Rectal smooth muscle tissue (tissue), 1 donor: ENCODE measurements around the gene SMS.

Experiments
- H3K27ac ChIP-seq: one replicate; pipeline ENCODE4 v1.7.0; 2013; ENCODE audit warnings: low read depth, low read length, inconsistent platforms
- H3K27me3 ChIP-seq: one replicate; pipeline ENCODE4 v1.7.0; 2013; ENCODE audit warnings: low read length; ENCODE audit not compliant: control insufficient read depth, insufficient read depth
- H3K36me3 ChIP-seq: one replicate; pipeline ENCODE4 v1.7.0; 2013; ENCODE audit warnings: low read length; ENCODE audit not compliant: control insufficient read depth, insufficient read depth
- H3K4me1 ChIP-seq: one replicate; pipeline ENCODE4 v1.7.0; 2013; ENCODE audit warnings: low read length; ENCODE audit not compliant: control insufficient read depth, insufficient read depth
- H3K4me3 ChIP-seq: one replicate; pipeline ENCODE4 v1.7.0; 2013; ENCODE audit warnings: low read length
- H3K9ac ChIP-seq: one replicate; pipeline ENCODE4 v1.7.0; 2013; ENCODE audit warnings: low read length

The SMS gene

GRCh38 chrX:22035236-22035635, 94.7 kb downstream of the SMS start:
- Histone ChIP-seq H3K27ac (no peak overlapping the region), H3K4me1 (no peaks in the 10 kb centered on the region), H3K27me3 (no peaks in the 10 kb centered on the region), H3K36me3 (no peaks in the 10 kb centered on the region), H3K9ac (no peak overlapping the region), H3K4me3 (no peak overlapping the region)

GRCh38 chrX:22037225-22037624, 96.7 kb downstream of the SMS start:
- Histone ChIP-seq H3K4me1 (no peaks in the 10 kb centered on the region), H3K4me3 (no peak overlapping the region)

GRCh38 chrX:22037911-22038537, 97.5 kb downstream of the SMS start:
- H3K9ac ChIP-seq, result no peak overlapping the region
- H3K36me3 ChIP-seq, result no peaks in the 10 kb centered on the region
- no peaks in the 10 kb centered on the region for H3K4me1 ChIP-seq
- no peak overlapping the region for H3K27ac ChIP-seq
- no peaks in the 10 kb centered on the region for H3K27me3 ChIP-seq
- H3K4me3 ChIP-seq, result no peak overlapping the region

More at GRCh38 chrX:22037225-22037624, 96.7 kb downstream of the SMS start:
- Histone ChIP-seq H3K27me3 (no peaks in the 10 kb centered on the region), H3K36me3 (no peaks in the 10 kb centered on the region), H3K27ac (no peak overlapping the region), H3K9ac (no peak overlapping the region)

DNA sequence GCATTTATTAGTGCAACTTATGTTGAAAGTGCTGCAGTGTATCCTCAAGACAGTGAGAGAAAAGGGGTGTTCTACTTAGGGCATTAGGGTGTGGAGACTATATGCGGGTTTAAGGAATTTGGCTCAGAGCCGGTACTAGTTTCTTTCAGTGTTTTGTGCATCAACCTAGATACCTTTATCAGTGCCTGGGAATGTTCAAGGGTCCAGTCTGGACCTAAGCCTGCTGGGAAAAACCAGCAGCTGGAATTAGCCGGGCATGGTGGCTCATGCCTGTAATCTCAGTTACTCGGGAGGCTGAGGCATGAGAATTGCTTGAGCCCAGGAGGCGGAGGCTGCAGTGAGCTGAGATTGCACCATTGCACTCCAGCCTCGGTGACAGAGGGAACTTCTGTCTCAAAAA, 99.0 kb downstream of the SMS start:
- H3K36me3 ChIP-seq, result no peaks in the 10 kb centered on the region
- no peak overlapping the region for H3K27ac ChIP-seq

GRCh38 chrX:22040184-22040583, 99.7 kb downstream of the SMS start:
- H3K36me3 ChIP-seq, result no peaks in the 10 kb centered on the region
- no peak overlapping the region for H3K27ac ChIP-seq
- H3K4me3 ChIP-seq, result no peak overlapping the region
- no peaks in the 10 kb centered on the region for H3K27me3 ChIP-seq
- H3K4me1 ChIP-seq, result no peaks in the 10 kb centered on the region
- H3K9ac ChIP-seq, result no peak overlapping the region

More for the DNA sequence above, 99.0 kb downstream of the SMS start:
- Histone ChIP-seq H3K4me1 (no peaks in the 10 kb centered on the region), H3K4me3 (no peak overlapping the region), H3K27me3 (no peaks in the 10 kb centered on the region), H3K9ac (no peak overlapping the region)

- Histone ChIP-seq H3K4me3 (no peak overlapping the region), H3K27ac (no peak overlapping the region), H3K27me3 (no peaks in the 10 kb centered on the region), H3K9ac (no peak overlapping the region), H3K4me1 (no peaks in the 10 kb centered on the region), H3K36me3 (no peaks in the 10 kb centered on the region)
Measured at GRCh38 chrX:22041907-22042530, 101.5 kb downstream of the SMS start.

DNA sequence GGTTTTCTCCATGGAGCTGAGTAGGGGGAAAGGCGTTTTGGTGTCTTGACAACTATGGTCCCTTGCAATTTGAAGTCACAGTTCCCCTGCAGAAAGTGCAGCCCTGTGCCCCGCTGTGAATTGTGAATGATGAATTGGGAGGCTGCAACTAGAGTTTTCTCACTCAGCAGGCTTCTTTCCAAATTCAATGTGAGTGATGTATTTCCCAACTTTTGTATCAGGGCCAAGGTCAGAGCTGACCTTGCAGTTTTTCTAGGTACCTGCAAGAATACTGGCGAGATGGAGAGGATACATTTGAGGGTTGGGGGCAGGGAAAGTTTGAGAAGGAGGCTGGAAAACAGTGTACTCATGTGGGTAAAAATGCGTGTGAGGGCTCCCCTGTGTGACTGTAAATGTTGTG, 103.4 kb downstream of the SMS start:
- H3K9ac ChIP-seq, result no peak overlapping the region
- no peaks in the 10 kb centered on the region for H3K36me3 ChIP-seq
- H3K27me3 ChIP-seq, result no peaks in the 10 kb centered on the region
- no peak overlapping the region for H3K27ac ChIP-seq
- H3K4me3 ChIP-seq, result no peak overlapping the region
- H3K4me1 ChIP-seq, result no peaks in the 10 kb centered on the region
